ENCODE results near the gene TRPM2. TPM values are rescaled to one million over a fixed set of nuclear protein-coding genes. Genes with fewer than 3 reads are reported as not detected.
"Not testable (repeated sequence)": the region's sequence is repeated elsewhere in the genome, so short reads cannot be mapped to it uniquely, and the experiment has no call there.

The TRPM2 gene
- total RNA-seq, 1 donor from 2014 or later, result under 0.01 TPM

DNA sequence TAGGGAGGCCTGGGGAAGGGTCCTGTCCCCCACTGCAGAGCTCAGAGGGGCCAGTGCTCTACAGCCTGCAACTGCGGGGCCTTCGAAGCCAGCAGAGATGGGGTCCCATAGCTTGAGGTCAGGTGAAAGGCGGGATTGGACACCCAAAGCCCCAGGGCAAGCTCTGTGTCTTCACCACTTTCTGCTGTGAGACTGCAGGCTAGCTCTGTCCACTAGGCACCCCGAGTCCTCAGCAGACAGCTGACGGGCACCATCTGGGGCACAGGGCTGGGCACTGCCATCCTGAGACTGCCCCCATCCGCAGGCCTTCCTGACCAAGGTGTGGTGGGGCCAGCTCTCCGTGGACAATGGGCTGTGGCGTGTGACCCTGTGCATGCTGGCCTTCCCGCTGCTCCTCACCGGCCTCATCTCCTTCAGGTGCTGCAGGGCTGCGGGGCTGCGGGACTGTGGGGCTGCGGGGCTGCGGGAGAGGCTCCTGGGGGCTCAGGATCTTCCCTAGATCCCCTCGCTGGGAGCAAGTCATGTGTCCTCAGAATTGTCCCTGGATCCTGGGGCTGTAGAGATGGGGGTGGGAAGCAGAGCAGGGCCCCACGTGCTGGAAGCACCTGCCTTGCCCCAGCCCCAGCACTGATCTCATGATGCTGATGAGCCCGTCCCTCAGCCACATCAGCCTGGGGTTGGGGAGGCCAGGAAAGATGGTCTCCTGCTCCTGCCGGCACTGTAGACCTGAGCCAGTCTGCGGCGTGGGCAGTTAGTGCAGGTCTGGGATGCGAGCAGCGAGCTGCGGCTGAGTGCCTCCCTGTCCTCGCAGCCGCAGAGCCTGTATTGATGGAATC is 46.8 kb downstream of the TRPM2 start:
- DNase-seq (ENCODE audit: low read depth) (no peak), FAIRE-seq (no peak)
- TF ChIP-seq, protein P1, sequence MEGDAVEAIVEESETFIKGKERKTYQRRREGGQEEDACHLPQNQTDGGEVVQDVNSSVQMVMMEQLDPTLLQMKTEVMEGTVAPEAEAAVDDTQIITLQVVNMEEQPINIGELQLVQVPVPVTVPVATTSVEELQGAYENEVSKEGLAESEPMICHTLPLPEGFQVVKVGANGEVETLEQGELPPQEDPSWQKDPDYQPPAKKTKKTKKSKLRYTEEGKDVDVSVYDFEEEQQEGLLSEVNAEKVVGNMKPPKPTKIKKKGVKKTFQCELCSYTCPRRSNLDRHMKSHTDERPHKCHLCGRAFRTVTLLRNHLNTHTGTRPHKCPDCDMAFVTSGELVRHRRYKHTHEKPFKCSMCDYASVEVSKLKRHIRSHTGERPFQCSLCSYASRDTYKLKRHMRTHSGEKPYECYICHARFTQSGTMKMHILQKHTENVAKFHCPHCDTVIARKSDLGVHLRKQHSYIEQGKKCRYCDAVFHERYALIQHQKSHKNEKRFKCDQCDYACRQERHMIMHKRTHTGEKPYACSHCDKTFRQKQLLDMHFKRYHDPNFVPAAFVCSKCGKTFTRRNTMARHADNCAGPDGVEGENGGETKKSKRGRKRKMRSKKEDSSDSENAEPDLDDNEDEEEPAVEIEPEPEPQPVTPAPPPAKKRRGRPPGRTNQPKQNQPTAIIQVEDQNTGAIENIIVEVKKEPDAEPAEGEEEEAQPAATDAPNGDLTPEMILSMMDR (IDR thresholded peaks at IDR 0.05; ENCODE audit: insufficient read depth, low read length, severe bottlenecking), result no peak
- H3K36me3 ChIP-seq (ENCODE audit: control insufficient read depth, insufficient read depth, low read length), result no peaks in the 10 kb centered on the region
- H3K27me3 ChIP-seq (ENCODE audit: control insufficient read depth, insufficient read depth, low read length), result no peaks in the 10 kb centered on the region
- no peak overlapping the region for H3K4me3 ChIP-seq (ENCODE audit: low read depth, low read length)

DNA sequence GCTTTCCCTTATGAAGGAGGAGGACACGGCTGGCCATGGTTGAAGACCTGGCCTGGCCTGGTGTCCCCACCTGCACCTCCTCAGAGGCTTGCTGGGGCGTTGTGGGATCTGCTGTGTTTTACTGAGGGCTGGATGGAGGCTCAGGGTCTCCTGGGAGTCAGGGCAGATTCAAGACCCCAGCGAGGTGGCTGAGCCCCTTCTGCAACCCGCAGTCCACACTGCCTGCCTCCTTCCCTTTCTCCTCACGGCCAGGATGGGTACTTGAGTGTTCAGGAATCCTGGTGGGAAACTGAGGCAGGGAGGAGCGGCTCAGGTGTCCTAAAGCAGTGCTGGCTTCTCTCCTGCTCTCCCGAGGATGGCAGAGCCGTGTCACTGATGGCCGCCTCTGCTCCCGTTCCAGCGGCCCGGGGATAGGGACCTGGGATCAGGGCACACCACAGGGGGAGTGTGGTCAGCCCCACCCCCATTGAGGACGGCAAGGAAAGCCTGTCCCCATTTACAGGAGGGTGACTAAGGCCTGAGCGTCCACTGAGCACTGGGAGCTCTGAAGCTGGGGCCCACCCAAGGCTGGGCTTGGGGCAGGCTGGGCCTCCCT is 47.5 kb downstream of the TRPM2 start:
- Histone ChIP-seq H3K27me3 (ENCODE audit: control insufficient read depth, insufficient read depth, low read length) (no peaks in the 10 kb centered on the region), H3K4me3 (ENCODE audit: low read depth, low read length) (no peak overlapping the region), H3K36me3 (ENCODE audit: control insufficient read depth, insufficient read depth, low read length) (no peaks in the 10 kb centered on the region)
- TF ChIP-seq, protein P1 (IDR thresholded peaks at IDR 0.05; ENCODE audit: insufficient read depth, low read length, severe bottlenecking), result no peak
- FAIRE-seq (no peak), DNase-seq (ENCODE audit: low read depth) (no peak)

DNA sequence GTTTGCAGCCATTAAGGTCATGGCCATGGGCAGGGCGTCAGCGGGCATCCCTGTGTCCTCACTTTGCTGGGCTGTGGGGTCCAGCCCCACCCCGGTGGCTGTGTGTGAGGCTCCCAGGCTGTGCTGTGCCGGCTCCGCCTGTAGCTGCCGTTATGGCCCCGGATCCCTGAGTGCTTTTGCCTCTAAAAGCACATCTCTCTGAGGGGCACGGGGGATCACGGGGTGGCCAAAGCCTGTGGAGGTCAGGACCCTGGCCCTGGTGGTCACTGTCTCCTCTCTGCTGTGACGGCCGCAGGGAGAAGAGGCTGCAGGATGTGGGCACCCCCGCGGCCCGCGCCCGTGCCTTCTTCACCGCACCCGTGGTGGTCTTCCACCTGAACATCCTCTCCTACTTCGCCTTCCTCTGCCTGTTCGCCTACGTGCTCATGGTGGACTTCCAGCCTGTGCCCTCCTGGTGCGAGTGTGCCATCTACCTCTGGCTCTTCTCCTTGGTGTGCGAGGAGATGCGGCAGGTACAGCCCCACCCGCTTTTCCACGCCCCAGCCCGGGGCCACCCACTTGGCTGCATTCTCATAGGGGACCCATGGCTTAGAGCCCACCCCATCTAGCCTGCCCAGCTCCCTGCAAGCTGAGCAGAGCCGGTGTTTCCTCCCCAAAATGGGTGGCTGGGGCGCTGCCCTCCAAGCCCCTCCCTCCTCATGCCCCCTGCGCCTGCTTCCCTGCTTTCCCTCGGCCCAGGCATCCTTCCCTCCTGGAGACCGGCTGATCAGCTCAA is 48.2 kb downstream of the TRPM2 start:
- DNase-seq (ENCODE audit: low read depth), result no peak
- Histone ChIP-seq H3K27me3 (ENCODE audit: control insufficient read depth, insufficient read depth, low read length) (no peaks in the 10 kb centered on the region), H3K4me3 (ENCODE audit: low read depth, low read length) (no peak overlapping the region), H3K36me3 (ENCODE audit: control insufficient read depth, insufficient read depth, low read length) (no peaks in the 10 kb centered on the region)
- no peak for FAIRE-seq
- TF ChIP-seq, protein P1 (IDR thresholded peaks at IDR 0.05; ENCODE audit: insufficient read depth, low read length, severe bottlenecking), result no peak

DNA sequence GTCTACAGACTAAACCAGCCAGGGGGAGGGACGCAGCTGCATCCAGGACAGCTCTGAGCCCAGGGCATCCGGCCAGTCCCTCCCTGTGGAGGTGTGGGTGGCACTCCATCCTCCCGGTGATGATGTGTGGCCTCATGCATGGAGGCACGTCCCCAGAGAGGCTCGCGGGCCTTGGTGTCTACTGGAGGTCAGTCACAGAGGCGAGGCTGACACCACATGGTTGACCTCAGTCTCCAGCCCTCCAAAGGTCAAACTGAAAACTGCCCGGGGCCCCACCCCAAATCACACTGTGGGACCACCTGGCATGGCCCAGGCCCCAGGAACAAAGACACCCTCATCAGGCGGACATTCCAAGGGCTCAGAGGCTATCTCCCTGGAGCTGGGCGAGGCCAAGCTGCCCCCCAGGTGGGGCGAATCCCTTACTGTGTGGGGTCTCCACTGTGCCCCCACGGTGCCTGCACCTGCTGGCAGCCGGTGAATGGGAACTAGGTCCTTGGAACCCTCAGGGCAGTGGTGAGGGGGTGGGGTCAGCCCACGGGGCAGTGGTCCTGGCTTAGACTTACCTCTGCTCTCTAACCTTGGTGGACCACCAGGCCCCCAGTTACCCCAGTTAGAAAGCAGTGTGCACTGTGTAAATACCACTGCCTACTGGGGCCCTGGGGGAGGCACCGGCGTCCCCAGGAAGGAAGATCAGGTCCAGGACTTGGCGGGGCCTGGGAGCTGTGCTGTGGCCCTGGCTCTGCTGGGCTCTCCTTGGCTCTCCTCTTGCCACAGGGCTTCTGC is 49.1 kb downstream of the TRPM2 start:
- no peaks in the 10 kb centered on the region for H3K27me3 ChIP-seq (ENCODE audit: control insufficient read depth, insufficient read depth, low read length)
- no peak overlapping the region for H3K4me3 ChIP-seq (ENCODE audit: low read depth, low read length)
- no peaks in the 10 kb centered on the region for H3K36me3 ChIP-seq (ENCODE audit: control insufficient read depth, insufficient read depth, low read length)
- TF ChIP-seq, protein P1 (IDR thresholded peaks at IDR 0.05; ENCODE audit: insufficient read depth, low read length, severe bottlenecking), result no peak
- FAIRE-seq (no peak), DNase-seq (ENCODE audit: low read depth) (no peak)

DNA sequence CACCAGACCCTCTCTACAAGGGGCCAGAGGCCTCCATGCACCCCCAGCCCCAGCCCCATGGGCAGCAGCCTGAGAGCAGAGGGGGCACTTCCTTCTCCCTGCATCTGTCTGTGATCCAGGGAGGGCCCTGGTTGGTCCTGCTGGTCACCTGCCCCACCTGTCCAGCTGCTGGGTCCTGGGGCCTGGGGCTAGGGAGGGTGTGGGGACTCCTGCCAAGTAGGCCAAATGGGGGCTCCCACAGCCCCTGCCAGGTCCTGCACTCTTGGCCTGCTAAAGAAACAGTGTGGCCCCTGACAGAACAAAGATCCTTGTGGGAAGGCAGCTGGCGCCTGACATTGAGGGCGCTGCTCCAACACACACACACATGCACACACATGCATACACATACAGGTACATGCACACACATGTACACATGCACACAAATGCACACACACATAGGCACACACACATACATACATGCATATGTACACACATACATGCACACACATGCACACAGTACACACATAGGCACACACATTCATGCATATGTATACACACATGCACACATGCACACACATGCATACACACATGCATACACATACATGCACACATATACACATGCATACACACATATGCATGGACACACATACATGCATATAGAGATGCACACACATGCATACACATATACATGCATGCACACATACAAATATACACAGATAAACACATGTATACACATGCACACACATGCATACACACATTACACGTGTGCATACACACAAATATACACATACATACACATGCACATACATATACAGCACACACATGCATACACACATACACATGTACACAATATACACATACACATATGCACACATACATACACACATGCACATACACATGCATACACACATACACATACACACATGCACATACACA is 49.9 kb downstream of the TRPM2 start:
- peak; percentile 73 for FAIRE-seq
- Histone ChIP-seq H3K27me3 (ENCODE audit: control insufficient read depth, insufficient read depth, low read length) (no peaks in the 10 kb centered on the region), H3K36me3 (ENCODE audit: control insufficient read depth, insufficient read depth, low read length) (no peaks in the 10 kb centered on the region), H3K4me3 (ENCODE audit: low read depth, low read length) (no peak overlapping the region)
- DNase-seq (ENCODE audit: low read depth), result no peak
- TF ChIP-seq, protein P1 (IDR thresholded peaks at IDR 0.05; ENCODE audit: insufficient read depth, low read length, severe bottlenecking), result no peak

DNA sequence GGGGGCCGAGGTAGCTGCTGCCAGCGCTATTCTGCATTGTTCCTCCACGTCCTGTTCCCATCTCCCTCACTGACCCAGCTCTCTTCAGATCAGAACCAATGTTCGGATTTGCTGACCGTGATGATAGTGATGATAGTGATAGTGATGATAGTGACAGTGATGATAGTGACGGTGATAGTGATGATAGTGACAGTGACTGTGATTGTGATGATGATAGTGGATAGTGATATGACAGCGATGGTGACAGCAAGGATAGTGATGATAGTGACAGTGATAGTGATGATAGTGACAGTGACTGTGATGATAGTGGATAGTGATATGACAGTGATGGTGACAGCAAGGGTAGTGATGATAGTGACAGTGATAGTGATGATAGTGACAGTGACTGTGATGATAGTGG is 51.1 kb downstream of the TRPM2 start:
- H3K4me3 ChIP-seq (ENCODE audit: low read depth, low read length); H3K27me3 ChIP-seq (ENCODE audit: control insufficient read depth, insufficient read depth, low read length); H3K36me3 ChIP-seq (ENCODE audit: control insufficient read depth, insufficient read depth, low read length); FAIRE-seq; DNase-seq (ENCODE audit: low read depth): not testable (repeated sequence)

Measured in bronchial epithelial cell (primary cell).